WTC11 (cell line): Measurements from ENCODE around the gene PLXND1. TPM values are rescaled to one million over a fixed set of nuclear protein-coding genes. Genes with fewer than 3 reads are reported as not detected.

Experiments used
- ATAC-seq: fragments of 200-7000 bp; cut with Tn5 transposase; 2 replicates; pipeline ENCODE4 v1.10.0; 2021; ENCODE audit warnings: mild to moderate bottlenecking, moderate library complexity
- CTCF ChIA-PET: fragments of 300-600 bp; sonication (Branson Sonifier 250); formaldehyde crosslinking; loops from one replicate; lab custom pipeline; 2021; ENCODE audit warnings: antibody characterized with exemption; lab: Charles Lee
- POLR2A ChIA-PET: fragments of 350-600 bp; sonication (Branson Sonifier 250); formaldehyde crosslinking; loops from one replicate; lab custom pipeline; 2021; ENCODE audit warnings: antibody characterized with exemption; lab: Charles Lee
- DNase-seq: peaks from one replicate; pipeline ENCODE4 v3.0.0; 2021; ENCODE audit warnings: low spot score
- H3K27ac Mint-ChIP-seq: 2 replicates; pipeline ENCODE4 v1.8.0; 2021; ENCODE audit warnings: mixed read lengths
- H3K27me3 Mint-ChIP-seq: 2 replicates; pipeline ENCODE4 v1.8.0; 2021; ENCODE audit warnings: low read depth, mild to moderate bottlenecking, moderate library complexity, mixed read lengths
- H3K36me3 Mint-ChIP-seq: 2 replicates; pipeline ENCODE4 v1.8.0; 2021; ENCODE audit warnings: mixed read lengths
- H3K4me1 Mint-ChIP-seq: 2 replicates; pipeline ENCODE4 v1.8.0; 2022; ENCODE audit warnings: mixed read lengths
- H3K4me3 Mint-ChIP-seq: 2 replicates; pipeline ENCODE4 v1.8.0; 2021; ENCODE audit warnings: mild to moderate bottlenecking, moderate library complexity, mixed read lengths
- H3K9me3 Mint-ChIP-seq: 2 replicates; pipeline ENCODE4 v1.8.0; 2021; ENCODE audit warnings: mixed read lengths
- ERG ChIP-seq: fragments of 250-450 bp; sonication (Bioruptor Pico); IDR thresholded peaks from 2 replicates; pipeline ENCODE4 v1.8.0; 2021; ENCODE audit warnings: mild to moderate bottlenecking
- FOXK1 ChIP-seq: sonication (generic); formaldehyde crosslinking; IDR thresholded peaks from 2 replicates; pipeline ENCODE4 v1.8.0; 2022; ENCODE audit warnings: mild to moderate bottlenecking, moderate library complexity, missing genetic modification reagents
- FOXP1 ChIP-seq: sonication (generic); formaldehyde crosslinking; IDR thresholded peaks from 2 replicates; pipeline ENCODE4 v1.8.0; 2022; ENCODE audit warnings: missing genetic modification reagents, mild to moderate bottlenecking, moderate library complexity, borderline replicate concordance
- MAX ChIP-seq: sonication (generic); formaldehyde crosslinking; IDR thresholded peaks from 2 replicates; pipeline ENCODE4 v1.8.0; 2022; ENCODE audit warnings: mild to moderate bottlenecking, missing genetic modification reagents
- MYBL2 ChIP-seq: sonication (generic); formaldehyde crosslinking; IDR thresholded peaks from 2 replicates; pipeline ENCODE4 v1.8.1; 2023; ENCODE audit warnings: mild to moderate bottlenecking, moderate library complexity, missing genetic modification reagents
- NR3C1 ChIP-seq: sonication (generic); formaldehyde crosslinking; conservative IDR thresholded peaks from 2 replicates; pipeline ENCODE4 v1.8.1; 2023; ENCODE audit warnings: low read depth, mild to moderate bottlenecking, missing genetic modification reagents
- OVOL2 ChIP-seq: fragments of 250-450 bp; sonication (Bioruptor Pico); IDR thresholded peaks from 2 replicates; pipeline ENCODE4 v1.9.0; 2021; ENCODE audit warnings: mild to moderate bottlenecking, borderline replicate concordance
- PRDM15 ChIP-seq: sonication (generic); formaldehyde crosslinking; IDR thresholded peaks from 2 replicates; pipeline ENCODE4 v1.8.0; 2022; ENCODE audit warnings: missing genetic modification reagents
- SMAD3 ChIP-seq: sonication (generic); formaldehyde crosslinking; IDR thresholded peaks from 2 replicates; pipeline ENCODE4 v1.8.0; 2022; ENCODE audit warnings: missing genetic modification reagents, mild to moderate bottlenecking, borderline replicate concordance
- ZNF121 ChIP-seq: sonication (generic); formaldehyde crosslinking; IDR thresholded peaks from 2 replicates; pipeline ENCODE4 v1.8.0; 2023; ENCODE audit warnings: missing genetic modification reagents
- ZNF138 ChIP-seq: sonication (generic); formaldehyde crosslinking; conservative IDR thresholded peaks from 2 replicates; pipeline ENCODE4 v1.8.1; 2022; ENCODE audit warnings: mild to moderate bottlenecking, moderate library complexity, missing genetic modification reagents
- total RNA-seq: library from RNA; stranded (reverse); gene quantifications from 3 replicates; pipeline ENCODE4 v1.2.3, GENCODE V29; 2021
- TF ChIP-seq, protein P1 (sequence below): sonication (generic); formaldehyde crosslinking; IDR thresholded peaks from 2 replicates; pipeline ENCODE4 v1.8.1; 2022; ENCODE audit warnings: mild to moderate bottlenecking, moderate library complexity, missing genetic modification reagents
- TF ChIP-seq, protein P2 (sequence below): sonication (generic); formaldehyde crosslinking; IDR thresholded peaks from 2 replicates; pipeline ENCODE4 v1.8.1; 2023; ENCODE audit warnings: mild to moderate bottlenecking, moderate library complexity, missing genetic modification reagents
- TF ChIP-seq, protein P3 (sequence below): fragments of 250-450 bp; sonication (Bioruptor Pico); IDR thresholded peaks from 2 replicates; pipeline ENCODE4 v1.9.0; 2021; ENCODE audit warnings: mild to moderate bottlenecking
- TF ChIP-seq, protein P4 (sequence below): sonication (generic); formaldehyde crosslinking; IDR thresholded peaks from 2 replicates; pipeline ENCODE4 v1.8.1; 2023; ENCODE audit warnings: mild to moderate bottlenecking, missing genetic modification reagents, borderline replicate concordance
- TF ChIP-seq, protein P5 (sequence below): sonication (generic); formaldehyde crosslinking; IDR thresholded peaks from 2 replicates; pipeline ENCODE4 v1.8.1; 2023; ENCODE audit warnings: mild to moderate bottlenecking, missing genetic modification reagents, moderate library complexity

The PLXND1 gene
- total RNA-seq, 1 experiment from 2014 or later, result 56.7 TPM

DNA sequence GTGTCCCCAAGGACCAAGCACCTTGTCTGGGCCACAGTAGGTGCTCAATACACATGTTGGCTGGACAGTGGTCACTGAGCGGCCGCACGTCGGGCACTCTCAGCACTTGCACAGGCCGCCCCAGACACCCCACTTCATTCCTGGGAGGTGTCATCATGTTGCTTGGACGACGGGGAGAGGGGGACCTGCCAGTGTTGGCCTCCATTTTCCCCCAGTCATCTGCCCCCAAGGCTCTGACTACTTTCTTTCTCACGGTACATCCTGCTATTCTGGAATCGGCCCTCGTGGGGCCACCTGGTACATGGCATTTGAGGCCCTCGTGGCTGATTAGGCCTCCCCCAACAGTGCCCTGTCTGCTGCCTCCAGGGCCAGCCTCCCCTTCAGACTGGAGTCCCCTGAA, 79.2 kb downstream of the PLXND1 start (continued):
- TF ChIP-seq PRDM15 (CRISPR knock-in tag) (no peak), ERG (CRISPR knock-in tag) (no peak), MAX (no peak), SMAD3 (CRISPR knock-in tag) (no peak), ZNF121 (CRISPR knock-in tag) (no peak)
- TF ChIP-seq, protein P1, sequence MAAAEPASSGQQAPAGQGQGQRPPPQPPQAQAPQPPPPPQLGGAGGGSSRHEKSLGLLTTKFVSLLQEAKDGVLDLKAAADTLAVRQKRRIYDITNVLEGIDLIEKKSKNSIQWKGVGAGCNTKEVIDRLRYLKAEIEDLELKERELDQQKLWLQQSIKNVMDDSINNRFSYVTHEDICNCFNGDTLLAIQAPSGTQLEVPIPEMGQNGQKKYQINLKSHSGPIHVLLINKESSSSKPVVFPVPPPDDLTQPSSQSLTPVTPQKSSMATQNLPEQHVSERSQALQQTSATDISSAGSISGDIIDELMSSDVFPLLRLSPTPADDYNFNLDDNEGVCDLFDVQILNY, result no peak

DNA sequence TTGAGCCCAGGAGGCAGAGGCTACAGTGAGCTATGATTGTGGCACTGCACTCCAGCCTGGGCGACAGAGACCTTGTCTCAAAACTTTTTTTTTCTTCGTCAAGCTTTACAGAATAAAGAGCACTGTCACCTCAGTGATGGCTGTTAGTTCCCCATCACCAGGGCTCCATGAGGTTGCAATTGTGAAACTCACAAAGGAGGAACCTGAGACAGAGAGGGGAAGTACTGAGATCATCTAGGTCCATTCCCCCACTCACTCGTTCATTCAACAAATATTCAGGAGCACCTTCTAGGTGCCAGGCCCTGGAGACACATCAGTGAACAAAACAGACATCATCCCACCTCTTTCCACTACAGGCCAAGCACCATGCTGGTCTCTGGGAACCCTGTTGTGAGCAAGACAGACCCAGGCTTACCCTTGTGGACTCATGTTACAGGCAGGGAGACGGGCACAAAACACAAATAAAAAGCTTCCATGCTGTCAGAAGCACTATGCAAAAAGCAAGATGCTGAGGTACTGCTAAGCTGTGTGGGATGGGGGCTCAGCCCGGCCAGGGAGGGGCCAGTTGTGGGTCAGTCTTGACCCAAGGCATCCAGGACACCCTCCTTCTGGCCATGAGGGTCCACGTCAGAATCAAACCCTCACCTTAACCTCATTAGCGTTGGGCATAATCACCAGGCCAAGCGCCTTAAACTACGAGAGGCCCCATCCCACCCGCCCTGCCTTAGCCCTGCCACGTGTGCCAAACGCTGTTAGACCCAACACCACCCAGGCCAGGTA, 80.2 kb downstream of the PLXND1 start:
- no peak; the same call in 1 of the 2 replicates for ATAC-seq
- DNase-seq, result no peak
- no peaks in the 10 kb centered on the region for H3K36me3 Mint-ChIP-seq
- peaks cover 25% of the 10 kb centered on the region for H3K4me1 Mint-ChIP-seq
- CTCF ChIA-PET, result interaction anchor here (1.4 kb wide), 1 partner anchor 36 kb away, joined by 3 read pairs; no protein-coding TSS in a partner anchor
- no peaks in the 10 kb centered on the region for H3K27me3 Mint-ChIP-seq
- H3K4me3 Mint-ChIP-seq, result no peak overlapping the region
- H3K9me3 Mint-ChIP-seq, result no peaks in the 10 kb centered on the region
- H3K27ac Mint-ChIP-seq, result peak overlapping the region; percentile 49
- POLR2A ChIA-PET, result no interaction called here
- TF ChIP-seq FOXK1 (CRISPR knock-in tag) (no peak), OVOL2 (CRISPR knock-in tag) (no peak), ERG (CRISPR knock-in tag) (no peak), NR3C1 (no peak), MYBL2 (CRISPR knock-in tag) (no peak), FOXP1 (CRISPR knock-in tag) (no peak), ZNF138 (CRISPR knock-in tag) (no peak)
- TF ChIP-seq, protein P2, sequence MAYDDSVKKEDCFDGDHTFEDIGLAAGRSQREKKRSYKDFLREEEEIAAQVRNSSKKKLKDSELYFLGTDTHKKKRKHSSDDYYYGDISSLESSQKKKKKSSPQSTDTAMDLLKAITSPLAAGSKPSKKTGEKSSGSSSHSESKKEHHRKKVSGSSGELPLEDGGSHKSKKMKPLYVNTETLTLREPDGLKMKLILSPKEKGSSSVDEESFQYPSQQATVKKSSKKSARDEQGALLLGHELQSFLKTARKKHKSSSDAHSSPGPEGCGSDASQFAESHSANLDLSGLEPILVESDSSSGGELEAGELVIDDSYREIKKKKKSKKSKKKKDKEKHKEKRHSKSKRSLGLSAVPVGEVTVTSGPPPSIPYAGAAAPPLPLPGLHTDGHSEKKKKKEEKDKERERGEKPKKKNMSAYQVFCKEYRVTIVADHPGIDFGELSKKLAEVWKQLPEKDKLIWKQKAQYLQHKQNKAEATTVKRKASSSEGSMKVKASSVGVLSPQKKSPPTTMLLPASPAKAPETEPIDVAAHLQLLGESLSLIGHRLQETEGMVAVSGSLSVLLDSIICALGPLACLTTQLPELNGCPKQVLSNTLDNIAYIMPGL (CRISPR knock-in tag), result no peak
- TF ChIP-seq, protein P3, sequence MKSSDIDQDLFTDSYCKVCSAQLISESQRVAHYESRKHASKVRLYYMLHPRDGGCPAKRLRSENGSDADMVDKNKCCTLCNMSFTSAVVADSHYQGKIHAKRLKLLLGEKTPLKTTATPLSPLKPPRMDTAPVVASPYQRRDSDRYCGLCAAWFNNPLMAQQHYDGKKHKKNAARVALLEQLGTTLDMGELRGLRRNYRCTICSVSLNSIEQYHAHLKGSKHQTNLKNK (CRISPR knock-in tag), result no peak
- TF ChIP-seq, protein P1, result no peak
- TF ChIP-seq, protein P4, sequence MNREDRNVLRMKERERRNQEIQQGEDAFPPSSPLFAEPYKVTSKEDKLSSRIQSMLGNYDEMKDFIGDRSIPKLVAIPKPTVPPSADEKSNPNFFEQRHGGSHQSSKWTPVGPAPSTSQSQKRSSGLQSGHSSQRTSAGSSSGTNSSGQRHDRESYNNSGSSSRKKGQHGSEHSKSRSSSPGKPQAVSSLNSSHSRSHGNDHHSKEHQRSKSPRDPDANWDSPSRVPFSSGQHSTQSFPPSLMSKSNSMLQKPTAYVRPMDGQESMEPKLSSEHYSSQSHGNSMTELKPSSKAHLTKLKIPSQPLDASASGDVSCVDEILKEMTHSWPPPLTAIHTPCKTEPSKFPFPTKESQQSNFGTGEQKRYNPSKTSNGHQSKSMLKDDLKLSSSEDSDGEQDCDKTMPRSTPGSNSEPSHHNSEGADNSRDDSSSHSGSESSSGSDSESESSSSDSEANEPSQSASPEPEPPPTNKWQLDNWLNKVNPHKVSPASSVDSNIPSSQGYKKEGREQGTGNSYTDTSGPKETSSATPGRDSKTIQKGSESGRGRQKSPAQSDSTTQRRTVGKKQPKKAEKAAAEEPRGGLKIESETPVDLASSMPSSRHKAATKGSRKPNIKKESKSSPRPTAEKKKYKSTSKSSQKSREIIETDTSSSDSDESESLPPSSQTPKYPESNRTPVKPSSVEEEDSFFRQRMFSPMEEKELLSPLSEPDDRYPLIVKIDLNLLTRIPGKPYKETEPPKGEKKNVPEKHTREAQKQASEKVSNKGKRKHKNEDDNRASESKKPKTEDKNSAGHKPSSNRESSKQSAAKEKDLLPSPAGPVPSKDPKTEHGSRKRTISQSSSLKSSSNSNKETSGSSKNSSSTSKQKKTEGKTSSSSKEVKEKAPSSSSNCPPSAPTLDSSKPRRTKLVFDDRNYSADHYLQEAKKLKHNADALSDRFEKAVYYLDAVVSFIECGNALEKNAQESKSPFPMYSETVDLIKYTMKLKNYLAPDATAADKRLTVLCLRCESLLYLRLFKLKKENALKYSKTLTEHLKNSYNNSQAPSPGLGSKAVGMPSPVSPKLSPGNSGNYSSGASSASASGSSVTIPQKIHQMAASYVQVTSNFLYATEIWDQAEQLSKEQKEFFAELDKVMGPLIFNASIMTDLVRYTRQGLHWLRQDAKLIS, result no peak
- TF ChIP-seq, protein P5, sequence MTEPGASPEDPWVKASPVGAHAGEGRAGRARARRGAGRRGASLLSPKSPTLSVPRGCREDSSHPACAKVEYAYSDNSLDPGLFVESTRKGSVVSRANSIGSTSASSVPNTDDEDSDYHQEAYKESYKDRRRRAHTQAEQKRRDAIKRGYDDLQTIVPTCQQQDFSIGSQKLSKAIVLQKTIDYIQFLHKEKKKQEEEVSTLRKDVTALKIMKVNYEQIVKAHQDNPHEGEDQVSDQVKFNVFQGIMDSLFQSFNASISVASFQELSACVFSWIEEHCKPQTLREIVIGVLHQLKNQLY (CRISPR knock-in tag), result no peak
